Neuronal stem cell (in vitro differentiated cells): ENCODE measurements around the gene AHSA1.

Source experiments
- DNase-seq: peaks from one replicate; pipeline ENCODE4 v3.0.0-alpha.2; 2013; ENCODE audit warnings: low spot score
- H2AFZ ChIP-seq: one replicate; pipeline ENCODE4 v1.6.1; 2013; ENCODE audit warnings: mild to moderate bottlenecking, low read length, inconsistent platforms
- H2AK5ac ChIP-seq: 2 replicates; pipeline ENCODE4 v1.6.1; 2013; ENCODE audit warnings: low read depth, mild to moderate bottlenecking, inconsistent platforms, low read length, moderate library complexity, mixed read lengths
- H2BK120ac ChIP-seq: 2 replicates; pipeline ENCODE4 v1.6.1; 2013; ENCODE audit warnings: low read depth, mild to moderate bottlenecking, inconsistent platforms, low read length, moderate library complexity, mixed read lengths
- H2BK12ac ChIP-seq: one replicate; pipeline ENCODE4 v1.6.1; 2013; ENCODE audit warnings: low read length, inconsistent platforms
- H2BK15ac ChIP-seq: 2 replicates; pipeline ENCODE4 v1.6.1; 2013; ENCODE audit warnings: mild to moderate bottlenecking, low read length, inconsistent platforms, mixed read lengths
- H2BK5ac ChIP-seq: one replicate; pipeline ENCODE4 v1.6.1; 2013; ENCODE audit warnings: inconsistent platforms, mild to moderate bottlenecking, low read length, moderate library complexity
- H3K14ac ChIP-seq: one replicate; pipeline ENCODE4 v1.6.1; 2013; ENCODE audit warnings: low read length, inconsistent platforms
- H3K18ac ChIP-seq: 2 replicates; pipeline ENCODE4 v1.6.1; 2013; ENCODE audit warnings: low read length, inconsistent platforms
- H3K23ac ChIP-seq: 2 replicates; pipeline ENCODE4 v1.6.1; 2013; ENCODE audit warnings: low read depth, mild to moderate bottlenecking, mixed read lengths, low read length, inconsistent platforms; ENCODE audit not compliant: poor library complexity
- H3K27ac ChIP-seq: replicated peaks from 3 replicates; pipeline ENCODE4 v1.5.1; 2013; ENCODE audit warnings: low read length, inconsistent platforms
- H3K27me3 ChIP-seq, 3 experiments: 2 replicates each; pipeline ENCODE4 v1.6.1; 2013; ENCODE audit warnings: low read length in 3 of 3, mild to moderate bottlenecking in 2 of 3, inconsistent platforms in 1 of 3, low read depth in 1 of 3, mixed read lengths in 1 of 3, moderate library complexity in 1 of 3; ENCODE audit not compliant: control insufficient read depth in 3 of 3, insufficient read depth in 3 of 3
- H3K36me3 ChIP-seq, 2 donors: replicated peaks in 1 of 2; 2 replicates each; pipeline ENCODE4 v1.6.1; 2013; ENCODE audit warnings: low read length in 2 of 2; ENCODE audit not compliant: control insufficient read depth in 2 of 2, insufficient read depth in 2 of 2
- H3K4ac ChIP-seq: 2 replicates; pipeline ENCODE4 v1.6.1; 2013; ENCODE audit warnings: inconsistent platforms, mild to moderate bottlenecking, low read length, moderate library complexity
- H3K4me1 ChIP-seq, 2 donors: 1 replicate in 1 of 2; 2 replicates in 1 of 2; pipeline ENCODE4 v1.6.1; 2013; ENCODE audit warnings: low read length in 2 of 2, low read depth in 1 of 2; ENCODE audit not compliant: control insufficient read depth in 2 of 2, insufficient read depth in 1 of 2
- H3K4me2 ChIP-seq: one replicate; pipeline ENCODE4 v1.6.1; 2013; ENCODE audit warnings: mild to moderate bottlenecking, low read length, inconsistent platforms; ENCODE audit not compliant: insufficient read depth, poor library complexity, severe bottlenecking
- H3K4me3 ChIP-seq, 2 donors: 2 replicates each; pipeline ENCODE4 v1.5.1; 2013; ENCODE audit warnings: low read length in 2 of 2, mild to moderate bottlenecking in 2 of 2, inconsistent platforms in 1 of 2, moderate library complexity in 1 of 2
- H3K79me1 ChIP-seq: one replicate; pipeline ENCODE4 v1.6.1; 2013; ENCODE audit warnings: low read depth, mild to moderate bottlenecking, inconsistent platforms, low read length, moderate library complexity
- H3K9ac ChIP-seq: one replicate; pipeline ENCODE4 v1.6.1; 2013; ENCODE audit warnings: mild to moderate bottlenecking, low read depth, low read length, inconsistent platforms; ENCODE audit not compliant: poor library complexity
- H3K9me3 ChIP-seq, 2 donors: replicated peaks in 1 of 2; 2 replicates each; pipeline versions ENCODE3 to v1.6.1; 2013; ENCODE audit warnings: low read length in 2 of 2, mild to moderate bottlenecking in 2 of 2, inconsistent platforms in 1 of 2, low read depth in 1 of 2, mixed read lengths in 1 of 2, moderate library complexity in 1 of 2; ENCODE audit not compliant: control insufficient read depth in 2 of 2, insufficient read depth in 1 of 2
- H4K8ac ChIP-seq: one replicate; pipeline ENCODE4 v1.6.1; 2013; ENCODE audit warnings: low read depth, mild to moderate bottlenecking, inconsistent platforms, low read length, moderate library complexity
- H4K91ac ChIP-seq: one replicate; pipeline ENCODE4 v1.6.1; 2013; ENCODE audit warnings: low read length, low read depth, mild to moderate bottlenecking, inconsistent platforms; ENCODE audit not compliant: poor library complexity
- WGBS, 2 donors: extraction: QIAGEN DNeasy Blood & Tissue Kit; methylation state at CpG; one replicate each; pipeline ENCODE4 v1.1.7; 2013; ENCODE audit warnings: missing lambda C conversion rate in 2 of 2, mixed read lengths in 1 of 2; ENCODE audit not compliant: insufficient read length in 2 of 2, insufficient replicate concordance in 1 of 2; ENCODE audit errors: extremely low coverage in 2 of 2; 5-methylcytosine and 5-hydroxymethylcytosine counted together

AHSA1 gene

DNA sequence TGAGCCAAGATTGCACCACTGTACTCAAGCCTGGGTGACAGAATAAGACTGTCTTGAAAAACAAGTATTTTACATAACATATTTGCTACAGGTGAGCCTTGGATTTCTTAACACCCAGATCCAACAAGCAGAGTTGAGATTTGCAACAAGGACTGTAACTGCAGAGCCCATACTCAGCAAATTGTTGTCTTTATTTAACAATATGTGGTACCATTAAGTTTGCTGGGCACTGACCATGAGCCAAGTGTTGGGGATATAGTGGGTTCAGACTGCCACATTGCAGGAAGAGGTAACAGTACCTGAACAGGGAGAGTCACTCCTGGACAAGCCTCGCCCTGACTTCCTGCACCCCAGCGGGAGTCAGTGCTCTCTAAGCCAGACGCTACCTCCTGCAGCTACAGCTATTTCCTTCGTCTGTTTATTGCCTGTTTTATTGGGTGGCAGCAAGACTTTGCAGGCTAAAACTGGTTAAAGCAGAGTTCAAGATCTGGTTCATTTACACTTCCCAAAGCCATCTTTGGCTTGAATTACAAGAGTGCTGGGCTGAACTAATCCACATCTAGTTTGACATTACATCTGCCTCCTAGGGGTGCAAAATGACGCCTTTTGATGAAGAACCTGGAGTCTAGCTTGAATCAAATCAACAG lies 12.5 kb downstream of the AHSA1 start:
- H3K4me2 ChIP-seq: no peak overlapping the region
- no peak overlapping the region for H3K9ac ChIP-seq
- H3K14ac ChIP-seq: no peak overlapping the region
- H2BK120ac ChIP-seq: no peak overlapping the region
- H3K27me3 ChIP-seq: peaks cover 0 to 13% (median 0%) of the 10 kb centered on the region in 3 experiments
- no peak for DNase-seq
- H3K18ac ChIP-seq: no peak overlapping the region
- no peak overlapping the region for H3K23ac ChIP-seq
- WGBS, 2 donors: no CpG with 5 or more reads among the region's 5 CpGs
- no peak overlapping the region for H3K27ac ChIP-seq
- peaks cover 23 to 45% of the 10 kb centered on the region in 2 donors for H3K36me3 ChIP-seq
- H3K4me3 ChIP-seq: no peak overlapping the region
- peaks cover 0 to 4% of the 10 kb centered on the region in 2 donors for H3K4me1 ChIP-seq
- H3K79me1 ChIP-seq: no peaks in the 10 kb centered on the region
- no peak overlapping the region for H3K4ac ChIP-seq
- H2BK12ac ChIP-seq: no peak overlapping the region
- H2BK5ac ChIP-seq: no peak overlapping the region
- no peak overlapping the region for H2BK15ac ChIP-seq
- no peaks in the 10 kb centered on the region for H3K9me3 ChIP-seq
- no peak overlapping the region for H2AK5ac ChIP-seq
- H4K8ac ChIP-seq: no peak overlapping the region
- no peak overlapping the region for H2AFZ ChIP-seq
- no peak overlapping the region for H4K91ac ChIP-seq

DNA sequence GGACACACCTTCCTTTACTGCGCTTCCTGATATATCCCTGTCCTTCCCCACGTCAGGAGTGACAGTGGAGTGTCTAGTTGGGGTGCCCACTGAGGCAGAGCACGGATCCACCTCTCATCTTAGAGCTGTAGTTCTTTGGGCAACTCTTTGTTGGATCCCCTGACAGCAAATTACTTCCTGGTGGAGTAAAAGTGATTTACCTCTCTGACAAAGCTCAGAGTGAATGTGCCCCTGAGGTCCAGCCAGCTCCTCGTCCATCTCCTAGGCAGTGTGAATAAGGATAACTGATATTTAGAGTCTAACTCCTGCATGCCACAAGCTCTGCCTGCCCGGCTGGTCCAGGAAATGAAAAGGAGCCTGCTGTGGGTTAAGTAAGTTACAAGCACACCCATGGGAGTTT lies 16.0 kb downstream of the AHSA1 start:
- WGBS, 2 donors: no CpG with 5 or more reads among the region's 5 CpGs
- H2BK15ac ChIP-seq: no peak overlapping the region
- H3K9me3 ChIP-seq: no peaks in the 10 kb centered on the region
- no peak overlapping the region for H3K14ac ChIP-seq
- no peak overlapping the region for H4K91ac ChIP-seq
- H3K4ac ChIP-seq: no peak overlapping the region
- H2BK120ac ChIP-seq: no peak overlapping the region
- no peak overlapping the region for H3K18ac ChIP-seq
- peaks cover 0 to 37% (median 0%) of the 10 kb centered on the region in 3 experiments for H3K27me3 ChIP-seq
- no peak overlapping the region for H3K4me3 ChIP-seq
- H3K4me1 ChIP-seq: peaks cover 0 to 4% of the 10 kb centered on the region in 2 donors
- H3K79me1 ChIP-seq: no peaks in the 10 kb centered on the region
- H3K4me2 ChIP-seq: no peak overlapping the region
- no peak for DNase-seq
- H2AK5ac ChIP-seq: no peak overlapping the region
- peaks cover 4 to 9% of the 10 kb centered on the region in 2 donors for H3K36me3 ChIP-seq
- no peak overlapping the region for H4K8ac ChIP-seq
- no peak overlapping the region for H3K27ac ChIP-seq
- no peak overlapping the region for H3K9ac ChIP-seq
- no peak overlapping the region for H3K23ac ChIP-seq
- no peak overlapping the region for H2BK5ac ChIP-seq
- no peak overlapping the region for H2BK12ac ChIP-seq
- H2AFZ ChIP-seq: no peak overlapping the region

DNA sequence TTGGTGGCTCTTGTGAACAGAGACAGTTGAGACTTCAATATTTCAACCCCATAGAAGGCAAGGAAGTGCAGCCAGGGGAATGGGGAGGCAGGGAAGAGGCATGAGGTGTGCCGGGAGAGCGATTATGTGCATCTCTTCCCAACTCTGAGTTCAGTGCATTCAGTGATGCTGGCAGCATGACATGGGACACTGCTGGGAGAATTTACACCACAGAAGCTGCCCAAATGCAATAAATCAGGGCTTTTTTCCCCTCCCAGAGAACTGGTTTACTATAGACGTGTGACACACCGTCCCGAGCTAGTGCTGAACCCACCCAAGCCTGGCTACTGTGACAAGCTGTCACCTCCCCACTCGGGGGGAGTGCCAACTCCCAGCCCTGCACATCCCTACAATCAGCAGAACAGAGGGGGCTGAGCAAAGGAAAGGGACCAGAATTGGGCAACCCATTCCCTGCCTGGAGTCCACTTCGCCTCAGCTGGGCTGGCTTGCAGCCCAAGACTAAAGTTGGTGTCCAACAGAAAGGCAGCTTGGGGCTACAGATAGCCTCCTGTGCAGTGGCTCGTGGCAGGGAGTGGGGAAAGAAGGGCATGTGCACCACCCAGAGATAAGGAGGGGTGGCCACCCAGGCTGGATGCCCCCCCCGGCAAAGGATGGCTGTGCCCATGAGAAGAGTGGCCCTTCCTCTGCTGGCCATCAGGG lies 16.7 kb downstream of the AHSA1 start:
- Histone ChIP-seq H2AFZ (no peak overlapping the region), H4K8ac (no peak overlapping the region), H2BK120ac (no peak overlapping the region), H2BK5ac (no peak overlapping the region), H3K27me3 (peaks cover 0 to 37% (median 0%) of the 10 kb centered on the region in 3 experiments), H3K9ac (no peak overlapping the region), H3K79me1 (no peaks in the 10 kb centered on the region), H3K18ac (no peak overlapping the region), H3K23ac (no peak overlapping the region), H3K9me3 (no peaks in the 10 kb centered on the region), H2BK12ac (no peak overlapping the region), H3K4me1 (peaks cover 0 to 4% of the 10 kb centered on the region in 2 donors), H2AK5ac (no peak overlapping the region), H2BK15ac (no peak overlapping the region), H3K4me3 (no peak overlapping the region), H4K91ac (no peak overlapping the region), H3K36me3 (peaks cover 2% of the 10 kb centered on the region in 2 donors), H3K27ac (no peak overlapping the region), H3K4ac (no peak overlapping the region), H3K4me2 (no peak overlapping the region), H3K14ac (no peak overlapping the region)
- WGBS, 2 donors: no CpG with 5 or more reads among the region's 9 CpGs
- no peak for DNase-seq

DNA sequence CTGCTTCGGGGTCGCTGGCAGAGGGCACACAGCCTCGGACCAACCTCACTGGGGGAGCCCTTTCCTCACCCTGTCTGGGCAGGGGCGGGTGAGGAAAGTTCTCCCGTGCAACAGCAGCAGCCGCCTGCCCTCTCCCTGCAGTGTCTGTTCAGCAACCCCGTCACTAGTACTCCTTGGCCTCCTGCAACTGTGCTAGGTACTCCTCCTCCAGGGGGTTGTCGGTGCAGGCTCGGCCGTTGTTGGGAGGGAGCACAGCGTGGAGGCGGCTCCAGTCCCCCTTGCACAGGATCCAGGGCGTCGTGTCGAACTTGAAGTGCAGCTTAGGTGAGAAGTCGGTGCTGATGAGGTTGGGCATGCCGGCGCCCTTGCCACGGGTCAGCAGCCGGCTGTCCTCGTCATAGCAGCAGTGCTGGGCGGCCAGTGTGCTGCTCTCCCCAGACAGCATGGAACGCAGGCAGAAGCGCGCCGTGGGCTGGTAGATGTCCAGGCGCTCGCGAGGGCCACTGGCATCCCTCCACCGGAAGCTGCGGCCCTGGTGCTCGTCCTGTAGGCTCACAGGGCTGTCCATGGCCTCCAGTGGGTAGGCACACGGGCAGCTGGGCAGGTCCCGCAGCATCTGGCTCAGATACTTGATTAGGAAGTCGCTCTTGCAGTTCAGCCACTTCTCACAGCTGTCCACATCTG lies 17.7 kb downstream of the AHSA1 start:
- H2BK120ac ChIP-seq: no peak overlapping the region
- no peak overlapping the region for H4K8ac ChIP-seq
- H3K4me3 ChIP-seq: no peak overlapping the region
- H3K9me3 ChIP-seq: no peaks in the 10 kb centered on the region
- peak overlapping the region; percentile 73 for H2BK12ac ChIP-seq
- H2BK15ac ChIP-seq: peak overlapping the region; percentile 58
- whole genome bisulfite sequencing, 2 donors: no CpG with 5 or more reads among the region's 35 CpGs
- DNase-seq: no peak
- H3K18ac ChIP-seq: peak overlapping the region; percentile 27
- H2AK5ac ChIP-seq: peak overlapping the region; percentile 37
- H3K14ac ChIP-seq: peak overlapping the region; percentile 82
- H4K91ac ChIP-seq: no peak overlapping the region
- H3K27ac ChIP-seq: no peak overlapping the region
- H3K23ac ChIP-seq: peak overlapping the region; percentile 93
- peak overlapping the region; percentile 44 for H3K9ac ChIP-seq
- no peak overlapping the region for H3K4me2 ChIP-seq
- H3K36me3 ChIP-seq: no peaks in the 10 kb centered on the region
- H3K27me3 ChIP-seq: peaks cover 0 to 37% (median 0%) of the 10 kb centered on the region in 3 experiments
- H2AFZ ChIP-seq: no peak overlapping the region
- peak overlapping the region; percentile 66 for H3K4ac ChIP-seq
- peaks cover 0 to 4% of the 10 kb centered on the region in 2 donors for H3K4me1 ChIP-seq
- peak overlapping the region; percentile 5 for H2BK5ac ChIP-seq
- H3K79me1 ChIP-seq: no peaks in the 10 kb centered on the region
